Loucy (cell line): ENCODE data around the gene SUPT3H.

ENCODE experiments used
- H2AFZ ChIP-seq: fragments of 200-600 bp; sonication (generic); 2 replicates; pipeline ENCODE4 v1.6.0; 2016; ENCODE audit warnings: antibody characterized with exemption, mild to moderate bottlenecking, low read length, moderate library complexity
- H3F3A ChIP-seq: fragments of 200-600 bp; 2 replicates; pipeline ENCODE4 v1.6.0; 2016; ENCODE audit warnings: antibody characterized with exemption, low read depth, mild to moderate bottlenecking
- H3K27me3 ChIP-seq: fragments of 200-600 bp; sonication (generic); 2 replicates; pipeline ENCODE4 v1.6.1; 2014; ENCODE audit warnings: low read length, mild to moderate bottlenecking; ENCODE audit not compliant: insufficient read depth, poor library complexity, severe bottlenecking
- H3K36me3 ChIP-seq: fragments of 200-600 bp; sonication (generic); 2 replicates; pipeline ENCODE4 v1.6.1; 2016; ENCODE audit warnings: low read length; ENCODE audit not compliant: insufficient read depth
- H3K4me1 ChIP-seq: fragments of 200-600 bp; sonication (generic); 2 replicates; pipeline ENCODE4 v1.5.1; 2014; ENCODE audit warnings: low read length, mild to moderate bottlenecking; ENCODE audit not compliant: insufficient read depth, poor library complexity, severe bottlenecking
- H3K4me2 ChIP-seq: fragments of 200-600 bp; sonication (generic); 2 replicates; pipeline ENCODE4 v1.6.0; 2014; ENCODE audit warnings: antibody characterized with exemption, low read length, low read depth, mild to moderate bottlenecking; ENCODE audit not compliant: poor library complexity, severe bottlenecking
- H3K4me3 ChIP-seq: fragments of 200-600 bp; sonication (generic); 2 replicates; pipeline ENCODE4 v1.5.1; 2014; ENCODE audit warnings: low read length, mild to moderate bottlenecking, mixed read lengths; ENCODE audit not compliant: poor library complexity, severe bottlenecking
- H3K79me2 ChIP-seq: fragments of 200-600 bp; sonication (generic); 2 replicates; pipeline ENCODE4 v1.6.1; 2014; ENCODE audit warnings: low read length; ENCODE audit not compliant: insufficient read depth
- H3K9ac ChIP-seq: fragments of 200-600 bp; sonication (generic); 2 replicates; pipeline ENCODE4 v1.6.0; 2014; ENCODE audit warnings: mild to moderate bottlenecking, low read depth, low read length, moderate library complexity; ENCODE audit not compliant: poor library complexity, severe bottlenecking
- H3K9me2 ChIP-seq: fragments of 200-600 bp; sonication (generic); replicated peaks from 2 replicates; pipeline ENCODE4 v1.6.1; 2016; ENCODE audit warnings: low read depth, low read length, mixed read lengths
- H3K9me3 ChIP-seq: fragments of 200-600 bp; sonication (generic); 2 replicates; pipeline ENCODE4 v1.6.1; 2014; ENCODE audit warnings: mild to moderate bottlenecking, antibody characterized with exemption, low read length, low read depth; ENCODE audit not compliant: insufficient read depth
- H4K20me1 ChIP-seq: fragments of 200-600 bp; sonication (generic); 2 replicates; pipeline ENCODE4 v1.6.0; 2014; ENCODE audit warnings: antibody characterized with exemption, low read length, mild to moderate bottlenecking; ENCODE audit not compliant: insufficient read depth, poor library complexity, severe bottlenecking
- EZH2phosphoT487 ChIP-seq: fragments of 200-600 bp; IDR thresholded peaks from 2 replicates; pipeline ENCODE4 v1.6.1; 2018; ENCODE audit warnings: antibody characterized with exemption, mild to moderate bottlenecking, moderate library complexity, borderline replicate concordance
- TF ChIP-seq, protein P1 (sequence below): fragments of 200-600 bp; sonication (generic); conservative IDR thresholded peaks from 2 replicates; pipeline ENCODE4 v1.5.1; 2014; ENCODE audit warnings: mild to moderate bottlenecking, antibody characterized with exemption, low read length

SUPT3H gene

DNA sequence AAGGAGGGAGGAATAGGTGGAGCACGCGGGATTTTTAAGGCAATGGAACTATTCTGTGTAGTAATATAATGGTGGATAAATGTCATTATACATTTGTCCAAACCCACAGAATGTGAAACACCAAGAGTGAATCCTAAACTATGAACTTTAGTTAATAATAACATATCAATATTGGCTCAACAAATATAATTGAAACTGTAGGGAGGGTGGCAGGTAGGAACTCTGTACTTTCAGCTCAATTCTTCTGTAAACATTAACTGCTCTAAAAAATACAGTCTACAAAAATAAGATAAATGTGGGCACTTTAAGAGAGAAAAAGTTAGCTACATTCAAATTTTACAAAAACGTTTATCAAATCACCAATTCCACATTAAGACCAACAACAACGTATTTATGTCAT lies 186.3 kb downstream of the SUPT3H start:
- Histone ChIP-seq H3K9me2 (no peaks in the 10 kb centered on the region), H3F3A (0 out of 2 replicates have a peak, but pooled peaks cover 9% of the 10 kb centered on the region), H4K20me1 (no peaks in the 10 kb centered on the region), H3K9me3 (no peaks in the 10 kb centered on the region), H3K4me2 (no peak overlapping the region), H3K79me2 (no peaks in the 10 kb centered on the region), H3K4me1 (peaks cover 41% of the 10 kb centered on the region), H3K4me3 (no peak overlapping the region), H3K27me3 (no peaks in the 10 kb centered on the region), H3K36me3 (no peaks in the 10 kb centered on the region), H3K9ac (no peak overlapping the region), H2AFZ (no peak overlapping the region)
- TF ChIP-seq EZH2phosphoT487: no peak
- TF ChIP-seq, protein P1, sequence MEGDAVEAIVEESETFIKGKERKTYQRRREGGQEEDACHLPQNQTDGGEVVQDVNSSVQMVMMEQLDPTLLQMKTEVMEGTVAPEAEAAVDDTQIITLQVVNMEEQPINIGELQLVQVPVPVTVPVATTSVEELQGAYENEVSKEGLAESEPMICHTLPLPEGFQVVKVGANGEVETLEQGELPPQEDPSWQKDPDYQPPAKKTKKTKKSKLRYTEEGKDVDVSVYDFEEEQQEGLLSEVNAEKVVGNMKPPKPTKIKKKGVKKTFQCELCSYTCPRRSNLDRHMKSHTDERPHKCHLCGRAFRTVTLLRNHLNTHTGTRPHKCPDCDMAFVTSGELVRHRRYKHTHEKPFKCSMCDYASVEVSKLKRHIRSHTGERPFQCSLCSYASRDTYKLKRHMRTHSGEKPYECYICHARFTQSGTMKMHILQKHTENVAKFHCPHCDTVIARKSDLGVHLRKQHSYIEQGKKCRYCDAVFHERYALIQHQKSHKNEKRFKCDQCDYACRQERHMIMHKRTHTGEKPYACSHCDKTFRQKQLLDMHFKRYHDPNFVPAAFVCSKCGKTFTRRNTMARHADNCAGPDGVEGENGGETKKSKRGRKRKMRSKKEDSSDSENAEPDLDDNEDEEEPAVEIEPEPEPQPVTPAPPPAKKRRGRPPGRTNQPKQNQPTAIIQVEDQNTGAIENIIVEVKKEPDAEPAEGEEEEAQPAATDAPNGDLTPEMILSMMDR: no peak

DNA sequence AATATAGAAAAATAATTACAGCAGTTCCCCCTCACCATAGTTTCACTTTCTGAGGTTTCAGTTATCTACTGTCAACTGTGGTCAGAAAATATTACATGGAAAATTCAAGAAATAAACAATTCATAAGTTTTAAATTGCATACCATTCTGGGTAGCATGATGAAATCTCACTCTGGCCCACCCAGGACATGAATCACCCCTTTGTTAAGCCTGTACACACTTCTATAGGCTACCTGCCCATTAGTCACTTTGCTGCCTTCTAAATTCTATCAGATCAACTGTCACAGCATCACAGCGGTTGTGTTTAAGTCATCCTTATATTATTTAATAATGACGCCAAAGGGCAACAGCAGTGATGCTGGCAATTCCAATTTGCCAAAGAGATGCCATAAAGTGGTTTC lies 189.9 kb downstream of the SUPT3H start:
- H3K4me1 ChIP-seq: peaks cover 30% of the 10 kb centered on the region
- no peaks in the 10 kb centered on the region for H3K79me2 ChIP-seq
- no peak overlapping the region for H3K9ac ChIP-seq
- TF ChIP-seq, protein P1: no peak
- no peak for TF ChIP-seq EZH2phosphoT487
- no peaks in the 10 kb centered on the region for H3K9me3 ChIP-seq
- no peaks in the 10 kb centered on the region for H4K20me1 ChIP-seq
- H3K36me3 ChIP-seq: no peaks in the 10 kb centered on the region
- H3K4me2 ChIP-seq: peak overlapping the region; percentile 51
- H2AFZ ChIP-seq: no peak overlapping the region
- H3K27me3 ChIP-seq: no peaks in the 10 kb centered on the region
- no peaks in the 10 kb centered on the region for H3K9me2 ChIP-seq
- peak overlapping the region; percentile 33 for H3K4me3 ChIP-seq
- no peaks in the 10 kb centered on the region for H3F3A ChIP-seq

DNA sequence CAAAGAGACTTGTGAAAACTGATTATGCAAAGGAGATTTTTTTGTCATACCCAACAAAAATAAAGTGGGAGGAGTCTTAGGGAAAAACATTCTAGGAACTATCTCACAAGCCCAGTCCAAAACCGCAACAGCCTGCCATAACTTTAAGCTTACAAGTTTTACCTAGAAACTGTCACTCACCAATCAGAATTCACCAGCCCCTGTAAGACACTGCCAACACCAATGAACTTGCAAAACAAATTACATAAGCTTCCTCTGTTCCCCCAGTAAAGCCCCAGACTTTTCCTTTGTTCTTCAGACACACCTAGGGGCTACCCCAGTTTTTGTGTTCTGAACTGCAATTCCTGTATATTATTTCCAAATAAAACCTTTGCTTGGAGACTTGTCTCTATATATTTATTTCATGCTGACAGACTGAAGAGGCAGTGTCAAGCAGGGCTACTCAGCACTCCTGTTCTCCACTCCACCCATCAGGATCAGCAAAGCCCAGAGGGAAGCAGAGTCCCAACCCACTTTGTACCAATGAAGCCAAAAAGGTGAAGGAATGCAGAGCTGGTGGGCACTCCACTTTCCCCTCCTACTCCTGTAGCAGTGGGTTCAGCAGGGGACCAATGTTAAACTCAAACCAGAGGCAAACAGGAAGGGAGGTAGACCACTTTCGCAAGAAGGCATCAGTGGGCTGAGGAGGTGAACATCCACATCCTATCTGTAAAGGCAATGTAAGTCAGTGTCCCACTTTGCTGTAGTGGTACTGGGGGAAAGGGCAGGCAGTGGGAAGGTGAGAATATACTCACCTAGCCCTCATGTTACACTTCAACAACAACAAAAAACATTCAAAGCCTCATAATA lies 192.1 kb downstream of the SUPT3H start:
- no peaks in the 10 kb centered on the region for H3K9me2 ChIP-seq
- no peaks in the 10 kb centered on the region for H3K79me2 ChIP-seq
- H3K4me2 ChIP-seq: peak overlapping the region; percentile 21
- H2AFZ ChIP-seq: peak overlapping the region; percentile 64
- no peaks in the 10 kb centered on the region for H3K27me3 ChIP-seq
- H3K36me3 ChIP-seq: no peaks in the 10 kb centered on the region
- no peaks in the 10 kb centered on the region for H4K20me1 ChIP-seq
- peaks cover 30% of the 10 kb centered on the region for H3K4me1 ChIP-seq
- TF ChIP-seq, protein P1: no peak
- TF ChIP-seq EZH2phosphoT487: no peak
- H3K9me3 ChIP-seq: no peaks in the 10 kb centered on the region
- no peak overlapping the region for H3K4me3 ChIP-seq
- H3F3A ChIP-seq: no peaks in the 10 kb centered on the region
- H3K9ac ChIP-seq: peak overlapping the region; percentile 32
